ENCODE measurements around the gene RGS3.
A peak's percentile ranks its signal among the peaks of the same experiment; 100 is the strongest.

- TF ChIP-seq, protein P1, sequence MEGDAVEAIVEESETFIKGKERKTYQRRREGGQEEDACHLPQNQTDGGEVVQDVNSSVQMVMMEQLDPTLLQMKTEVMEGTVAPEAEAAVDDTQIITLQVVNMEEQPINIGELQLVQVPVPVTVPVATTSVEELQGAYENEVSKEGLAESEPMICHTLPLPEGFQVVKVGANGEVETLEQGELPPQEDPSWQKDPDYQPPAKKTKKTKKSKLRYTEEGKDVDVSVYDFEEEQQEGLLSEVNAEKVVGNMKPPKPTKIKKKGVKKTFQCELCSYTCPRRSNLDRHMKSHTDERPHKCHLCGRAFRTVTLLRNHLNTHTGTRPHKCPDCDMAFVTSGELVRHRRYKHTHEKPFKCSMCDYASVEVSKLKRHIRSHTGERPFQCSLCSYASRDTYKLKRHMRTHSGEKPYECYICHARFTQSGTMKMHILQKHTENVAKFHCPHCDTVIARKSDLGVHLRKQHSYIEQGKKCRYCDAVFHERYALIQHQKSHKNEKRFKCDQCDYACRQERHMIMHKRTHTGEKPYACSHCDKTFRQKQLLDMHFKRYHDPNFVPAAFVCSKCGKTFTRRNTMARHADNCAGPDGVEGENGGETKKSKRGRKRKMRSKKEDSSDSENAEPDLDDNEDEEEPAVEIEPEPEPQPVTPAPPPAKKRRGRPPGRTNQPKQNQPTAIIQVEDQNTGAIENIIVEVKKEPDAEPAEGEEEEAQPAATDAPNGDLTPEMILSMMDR (IDR thresholded peaks at IDR 0.05), result peak in 3 of 7 experiments; percentile 11 to 44 (median 14)
- TF ChIP-seq POLR2A (IDR thresholded peaks at IDR 0.05), result peak; percentile 33 to 72 (median 70)
These were observed at the start of gene RGS3 for GRCh38 chr9:113463418-113464285.
